MM.1S (cell line): Measurements from ENCODE around the gene CREM.
A peak's percentile ranks its signal among the peaks of the same experiment; 100 is the strongest.

ENCODE experiments used
- DNase-seq: peaks from one replicate; pipeline ENCODE4 v3.0.0-alpha.2; 2015
- H2AFZ ChIP-seq: fragments of 300-600 bp; sonication (generic); 2 replicates; pipeline ENCODE4 v1.6.0; 2016; ENCODE audit warnings: antibody characterized with exemption, low read length
- H3F3A ChIP-seq: fragments of 300-600 bp; sonication (generic); 2 replicates; pipeline ENCODE4 v1.6.1; 2016; ENCODE audit warnings: mild to moderate bottlenecking, antibody characterized with exemption, low read length, moderate library complexity, mixed read lengths; ENCODE audit not compliant: insufficient read depth
- H3K27ac ChIP-seq: fragments of 300-600 bp; sonication (generic); 2 replicates; pipeline ENCODE4 v1.5.1; 2016; ENCODE audit warnings: mild to moderate bottlenecking, low read length
- H3K27me3 ChIP-seq: fragments of 300-600 bp; sonication (generic); replicated peaks from 2 replicates; pipeline ENCODE4 v1.6.0; 2016; ENCODE audit warnings: low read length; ENCODE audit not compliant: insufficient read depth
- H3K36me3 ChIP-seq: fragments of 300-600 bp; sonication (generic); replicated peaks from 2 replicates; pipeline ENCODE4 v1.6.1; 2016; ENCODE audit warnings: mild to moderate bottlenecking, low read length, mixed read lengths; ENCODE audit not compliant: insufficient read depth
- H3K4me1 ChIP-seq: fragments of 300-600 bp; sonication (generic); 2 replicates; pipeline ENCODE4 v1.6.1; 2016; ENCODE audit warnings: low read length, mixed read lengths
- H3K4me2 ChIP-seq: fragments of 300-600 bp; sonication (generic); 2 replicates; pipeline ENCODE4 v1.6.0; 2016; ENCODE audit warnings: low read depth, low read length
- H3K4me3 ChIP-seq: fragments of 300-600 bp; sonication (generic); 2 replicates; pipeline ENCODE4 v1.5.1; 2016; ENCODE audit warnings: low read length, mixed read lengths
- H3K79me2 ChIP-seq: fragments of 300-600 bp; sonication (generic); 2 replicates; pipeline ENCODE4 v1.6.1; 2016; ENCODE audit warnings: mixed run types, low read length, mixed read lengths
- H3K9ac ChIP-seq: fragments of 300-600 bp; sonication (generic); 2 replicates; pipeline ENCODE4 v1.6.1; 2016; ENCODE audit warnings: low read length, mixed read lengths
- H3K9me2 ChIP-seq: fragments of 300-600 bp; sonication (generic); replicated peaks from 2 replicates; pipeline ENCODE4 v1.6.1; 2016; ENCODE audit warnings: mild to moderate bottlenecking, low read length, mixed read lengths; ENCODE audit not compliant: insufficient read depth
- H3K9me3 ChIP-seq: fragments of 300-600 bp; sonication (generic); replicated peaks from 2 replicates; pipeline ENCODE4 v1.6.1; 2016; ENCODE audit warnings: mild to moderate bottlenecking, low read length, mixed read lengths; ENCODE audit not compliant: insufficient read depth
- H4K20me1 ChIP-seq: fragments of 300-600 bp; sonication (generic); 2 replicates; pipeline ENCODE4 v1.6.1; 2016; ENCODE audit warnings: mild to moderate bottlenecking, low read length, moderate library complexity, mixed read lengths; ENCODE audit not compliant: insufficient read depth
- EZH2 ChIP-seq: fragments of 300-600 bp; sonication (generic); optimal IDR thresholded peaks from 2 replicates; pipeline ENCODE3; 2017; ENCODE audit warnings: low read depth, mild to moderate bottlenecking, antibody characterized with exemption, low read length, mixed read lengths
- EZH2phosphoT487 ChIP-seq: fragments of 300-600 bp; sonication (generic); IDR thresholded peaks from 2 replicates; pipeline ENCODE4 v1.6.1; 2018; ENCODE audit warnings: antibody characterized with exemption, low read length
- TF ChIP-seq, protein P1 (sequence below): fragments of 300-600 bp; sonication (generic); IDR thresholded peaks from 2 replicates; pipeline ENCODE4 v1.5.1; 2016; ENCODE audit warnings: antibody characterized with exemption, low read length, mixed read lengths

CREM gene

DNA sequence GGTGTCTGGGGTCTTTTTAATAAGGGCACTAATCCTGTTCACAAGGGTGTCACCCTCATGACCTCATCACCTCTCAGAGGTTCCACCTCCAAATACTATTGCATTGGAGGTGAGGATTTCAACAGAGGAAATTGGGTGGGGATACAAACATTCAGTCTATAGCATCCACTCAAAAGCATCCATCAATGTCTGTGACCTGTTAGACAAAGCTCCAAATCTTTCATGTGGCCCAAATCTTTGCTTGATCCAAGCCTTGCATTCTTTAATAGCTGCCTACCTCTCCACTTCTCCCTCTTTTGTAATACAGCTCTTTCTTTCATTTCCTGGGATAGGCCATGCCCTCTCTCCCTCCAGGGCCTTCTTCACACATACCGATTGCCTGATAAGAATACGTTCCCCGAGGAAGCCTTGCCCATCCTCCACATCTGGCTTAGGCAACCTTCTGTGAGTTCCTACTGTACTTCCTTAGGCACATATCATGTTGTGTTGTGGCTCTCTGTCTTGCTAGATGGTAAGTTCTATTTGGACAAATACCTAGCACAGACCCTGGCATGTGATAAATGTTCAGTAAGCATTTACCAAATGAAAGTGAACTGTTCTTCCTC lies 66.1 kb downstream of the CREM start:
- H3K27me3 ChIP-seq: no peaks in the 10 kb centered on the region
- no peak overlapping the region for H3K27ac ChIP-seq
- no peaks in the 10 kb centered on the region for H3K9me3 ChIP-seq
- no peak for TF ChIP-seq EZH2
- TF ChIP-seq EZH2phosphoT487: no peak
- TF ChIP-seq, protein P1, sequence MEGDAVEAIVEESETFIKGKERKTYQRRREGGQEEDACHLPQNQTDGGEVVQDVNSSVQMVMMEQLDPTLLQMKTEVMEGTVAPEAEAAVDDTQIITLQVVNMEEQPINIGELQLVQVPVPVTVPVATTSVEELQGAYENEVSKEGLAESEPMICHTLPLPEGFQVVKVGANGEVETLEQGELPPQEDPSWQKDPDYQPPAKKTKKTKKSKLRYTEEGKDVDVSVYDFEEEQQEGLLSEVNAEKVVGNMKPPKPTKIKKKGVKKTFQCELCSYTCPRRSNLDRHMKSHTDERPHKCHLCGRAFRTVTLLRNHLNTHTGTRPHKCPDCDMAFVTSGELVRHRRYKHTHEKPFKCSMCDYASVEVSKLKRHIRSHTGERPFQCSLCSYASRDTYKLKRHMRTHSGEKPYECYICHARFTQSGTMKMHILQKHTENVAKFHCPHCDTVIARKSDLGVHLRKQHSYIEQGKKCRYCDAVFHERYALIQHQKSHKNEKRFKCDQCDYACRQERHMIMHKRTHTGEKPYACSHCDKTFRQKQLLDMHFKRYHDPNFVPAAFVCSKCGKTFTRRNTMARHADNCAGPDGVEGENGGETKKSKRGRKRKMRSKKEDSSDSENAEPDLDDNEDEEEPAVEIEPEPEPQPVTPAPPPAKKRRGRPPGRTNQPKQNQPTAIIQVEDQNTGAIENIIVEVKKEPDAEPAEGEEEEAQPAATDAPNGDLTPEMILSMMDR: no peak
- H3K4me1 ChIP-seq: peaks cover 12% of the 10 kb centered on the region
- no peak overlapping the region for H3K9ac ChIP-seq
- peaks cover 13% of the 10 kb centered on the region for H3F3A ChIP-seq
- no peak overlapping the region for H3K4me2 ChIP-seq
- H4K20me1 ChIP-seq: no peaks in the 10 kb centered on the region
- H3K36me3 ChIP-seq: no peaks in the 10 kb centered on the region
- H2AFZ ChIP-seq: no peak overlapping the region
- no peaks in the 10 kb centered on the region for H3K9me2 ChIP-seq
- no peak overlapping the region for H3K4me3 ChIP-seq
- DNase-seq: no peak
- no peaks in the 10 kb centered on the region for H3K79me2 ChIP-seq

DNA sequence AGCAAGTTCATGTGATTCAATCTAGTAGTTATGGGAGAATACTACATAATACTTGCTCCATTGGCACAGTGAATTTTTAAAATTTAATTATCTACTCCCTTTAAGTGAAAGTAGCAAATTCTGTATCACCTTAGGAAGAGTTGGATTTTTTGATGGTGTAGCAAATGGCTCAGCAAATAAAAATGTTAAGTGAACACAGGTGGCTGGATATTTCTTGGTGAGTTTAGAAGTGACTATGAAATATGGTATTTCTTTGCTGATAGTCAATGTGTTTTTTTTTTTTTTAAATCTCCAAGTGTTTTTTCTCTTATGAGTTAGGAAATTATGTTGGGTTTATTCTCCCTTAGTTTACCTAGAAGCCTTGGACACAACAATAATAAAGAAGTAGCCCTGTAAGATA lies 67.8 kb downstream of the CREM start:
- H3K4me2 ChIP-seq: no peak overlapping the region
- H3K9ac ChIP-seq: no peak overlapping the region
- H3K79me2 ChIP-seq: no peaks in the 10 kb centered on the region
- no peak overlapping the region for H3K4me3 ChIP-seq
- no peaks in the 10 kb centered on the region for H3K27me3 ChIP-seq
- no peak for TF ChIP-seq EZH2phosphoT487
- TF ChIP-seq EZH2: no peak
- DNase-seq: no peak
- H3K27ac ChIP-seq: no peak overlapping the region
- H3K9me3 ChIP-seq: no peaks in the 10 kb centered on the region
- H3F3A ChIP-seq: peaks cover 13% of the 10 kb centered on the region
- H3K36me3 ChIP-seq: no peaks in the 10 kb centered on the region
- no peaks in the 10 kb centered on the region for H3K9me2 ChIP-seq
- no peak overlapping the region for H2AFZ ChIP-seq
- H3K4me1 ChIP-seq: peaks cover 12% of the 10 kb centered on the region
- H4K20me1 ChIP-seq: no peaks in the 10 kb centered on the region

DNA sequence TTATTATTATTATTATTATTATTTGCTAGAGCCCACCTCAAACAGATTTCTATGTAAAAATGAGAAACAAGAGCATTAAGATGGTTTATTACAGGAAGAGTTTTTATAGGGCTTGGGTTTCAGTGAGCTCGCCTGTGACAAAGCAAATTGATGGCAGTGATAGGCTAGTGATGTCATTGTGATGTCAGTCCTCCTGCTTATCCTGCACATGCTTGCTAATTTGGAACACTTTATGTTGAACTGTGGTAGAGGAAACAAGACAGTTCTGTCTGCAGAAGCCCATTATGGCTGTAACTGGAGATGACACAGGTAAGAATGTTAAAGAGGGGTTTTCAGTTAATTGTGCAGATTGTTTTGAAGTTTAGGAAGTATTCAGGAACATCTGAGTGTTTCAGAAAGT lies 68.3 kb downstream of the CREM start:
- Histone ChIP-seq H3K79me2 (no peaks in the 10 kb centered on the region), H3K4me2 (peak overlapping the region; percentile 67; the same call in 1 of the 2 replicates), H3K9me3 (no peaks in the 10 kb centered on the region), H4K20me1 (no peaks in the 10 kb centered on the region), H3K27me3 (no peaks in the 10 kb centered on the region), H3K4me1 (peaks cover 12% of the 10 kb centered on the region), H3F3A (peaks cover 13% of the 10 kb centered on the region), H3K36me3 (no peaks in the 10 kb centered on the region), H3K9me2 (no peaks in the 10 kb centered on the region), H3K4me3 (peak overlapping the region; percentile 54; the same call in 1 of the 2 replicates), H3K9ac (peak overlapping the region; percentile 50; the same call in 1 of the 2 replicates), H3K27ac (peak overlapping the region; percentile 68; the same call in 1 of the 2 replicates), H2AFZ (peak overlapping the region; percentile 36; the same call in 1 of the 2 replicates)
- DNase-seq: no peak
- TF ChIP-seq EZH2 (no peak), EZH2phosphoT487 (no peak)
- TF ChIP-seq, protein P1: no peak
